Keratinocyte (primary cell): ENCODE data around the gene CD200R1.

Experiments
- EZH2 ChIP-seq: IDR thresholded peaks from one replicate; pipeline ENCODE4 v1.6.1; 2012; ENCODE audit warnings: inconsistent platforms, mild to moderate bottlenecking, low read length, moderate library complexity
- TF ChIP-seq, protein P1 (sequence below), 3 experiments: IDR thresholded peaks in 1 of 3; conservative IDR thresholded peaks in 1 of 3; optimal IDR thresholded peaks in 1 of 3; 2 replicates in 2 of 3; 3 replicates in 1 of 3; pipeline versions ENCODE3 to v1.5.1; 2011; ENCODE audit warnings: low read length in 3 of 3, mild to moderate bottlenecking in 3 of 3, moderate library complexity in 2 of 3, control low read depth in 1 of 3, inconsistent platforms in 1 of 3; ENCODE audit not compliant: insufficient read depth in 2 of 3; ENCODE audit errors: extremely low read depth in 1 of 3

GRCh38 chr3:112894258-112894657, 80.6 kb downstream of the CD200R1 start:
- TF ChIP-seq, protein P1, sequence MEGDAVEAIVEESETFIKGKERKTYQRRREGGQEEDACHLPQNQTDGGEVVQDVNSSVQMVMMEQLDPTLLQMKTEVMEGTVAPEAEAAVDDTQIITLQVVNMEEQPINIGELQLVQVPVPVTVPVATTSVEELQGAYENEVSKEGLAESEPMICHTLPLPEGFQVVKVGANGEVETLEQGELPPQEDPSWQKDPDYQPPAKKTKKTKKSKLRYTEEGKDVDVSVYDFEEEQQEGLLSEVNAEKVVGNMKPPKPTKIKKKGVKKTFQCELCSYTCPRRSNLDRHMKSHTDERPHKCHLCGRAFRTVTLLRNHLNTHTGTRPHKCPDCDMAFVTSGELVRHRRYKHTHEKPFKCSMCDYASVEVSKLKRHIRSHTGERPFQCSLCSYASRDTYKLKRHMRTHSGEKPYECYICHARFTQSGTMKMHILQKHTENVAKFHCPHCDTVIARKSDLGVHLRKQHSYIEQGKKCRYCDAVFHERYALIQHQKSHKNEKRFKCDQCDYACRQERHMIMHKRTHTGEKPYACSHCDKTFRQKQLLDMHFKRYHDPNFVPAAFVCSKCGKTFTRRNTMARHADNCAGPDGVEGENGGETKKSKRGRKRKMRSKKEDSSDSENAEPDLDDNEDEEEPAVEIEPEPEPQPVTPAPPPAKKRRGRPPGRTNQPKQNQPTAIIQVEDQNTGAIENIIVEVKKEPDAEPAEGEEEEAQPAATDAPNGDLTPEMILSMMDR (optimal IDR thresholded peaks at IDR 0.05 in 1 of 3, IDR thresholded peaks at IDR 0.05 in 1 of 3, conservative IDR thresholded peaks at IDR 0.05 in 1 of 3; ENCODE audit: extremely low read depth in 1 of 3, insufficient read depth in 2 of 3, low read length in 3 of 3) = no peak
- TF ChIP-seq EZH2 = no peak
